GM18526 (cell line): ENCODE data around the gene GLCE.

ENCODE experiments used
- POLR2A ChIP-seq: IDR thresholded peaks from 3 replicates; pipeline ENCODE4 v1.6.1; 2011; ENCODE audit not compliant: insufficient read length; ENCODE audit errors: extremely low read depth

The GLCE gene

GRCh38 chr15:69146724-69147435, 13.6 kb upstream of the GLCE start:
- no peak for TF ChIP-seq POLR2A

- TF ChIP-seq POLR2A = no peak
These were observed 12.0 kb upstream of the GLCE start for GRCh38 chr15:69148465-69148864.

- TF ChIP-seq POLR2A = no peak
These were observed 11.3 kb upstream of the GLCE start for GRCh38 chr15:69149163-69149562.

GRCh38 chr15:69149803-69150202, 10.6 kb upstream of the GLCE start:
- TF ChIP-seq POLR2A = no peak

GRCh38 chr15:69150336-69150735, 10.1 kb upstream of the GLCE start:
- no peak for TF ChIP-seq POLR2A

- no peak for TF ChIP-seq POLR2A
These were observed 9.6 kb upstream of the GLCE start for GRCh38 chr15:69150841-69151240.

GRCh38 chr15:69153046-69153445, 7.4 kb upstream of the GLCE start:
- no peak for TF ChIP-seq POLR2A

GRCh38 chr15:69154078-69154477, 6.4 kb upstream of the GLCE start:
- TF ChIP-seq POLR2A = no peak

GRCh38 chr15:69154684-69155083, 5.8 kb upstream of the GLCE start:
- TF ChIP-seq POLR2A = no peak

GRCh38 chr15:69156736-69157381, 3.6 kb upstream of the GLCE start:
- TF ChIP-seq POLR2A = no peak

- TF ChIP-seq POLR2A = no peak
These were observed 2.1 kb upstream of the GLCE start for GRCh38 chr15:69158201-69158842.

- TF ChIP-seq POLR2A = no peak
These were observed 1.6 kb upstream of the GLCE start for GRCh38 chr15:69158843-69159240.

- no peak for TF ChIP-seq POLR2A
These were observed 662 bp upstream of the GLCE start for GRCh38 chr15:69159805-69160140.

GRCh38 chr15:69161079-69161877, 843 bp downstream of the GLCE start:
- TF ChIP-seq POLR2A = no peak

GRCh38 chr15:69161878-69162213, 1.4 kb downstream of the GLCE start:
- TF ChIP-seq POLR2A = no peak
